ENCODE measurements around the gene NOL7.

DNA sequence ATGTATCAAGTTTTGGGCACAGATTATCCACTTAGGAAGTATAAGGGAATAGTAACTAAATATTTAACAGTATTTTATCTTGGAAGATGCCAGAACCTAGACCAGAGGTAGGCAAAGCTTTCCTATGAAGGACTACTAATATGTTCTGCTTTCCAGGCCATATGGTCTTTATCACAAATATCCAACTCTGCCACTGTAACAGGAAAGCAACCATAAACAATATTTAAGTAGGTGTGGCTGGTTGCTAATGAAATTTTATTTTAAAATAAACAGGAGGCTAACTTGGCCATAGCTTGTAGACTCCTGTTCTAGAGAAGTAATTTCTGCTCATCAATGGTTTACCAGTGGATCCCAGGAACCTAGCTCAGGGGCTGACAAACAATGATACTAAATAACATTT lies 39.4 kb downstream of the NOL7 start:
- no peak for TF ChIP-seq POLR2A (IDR thresholded peaks at IDR 0.05)
- TF ChIP-seq, protein P1, sequence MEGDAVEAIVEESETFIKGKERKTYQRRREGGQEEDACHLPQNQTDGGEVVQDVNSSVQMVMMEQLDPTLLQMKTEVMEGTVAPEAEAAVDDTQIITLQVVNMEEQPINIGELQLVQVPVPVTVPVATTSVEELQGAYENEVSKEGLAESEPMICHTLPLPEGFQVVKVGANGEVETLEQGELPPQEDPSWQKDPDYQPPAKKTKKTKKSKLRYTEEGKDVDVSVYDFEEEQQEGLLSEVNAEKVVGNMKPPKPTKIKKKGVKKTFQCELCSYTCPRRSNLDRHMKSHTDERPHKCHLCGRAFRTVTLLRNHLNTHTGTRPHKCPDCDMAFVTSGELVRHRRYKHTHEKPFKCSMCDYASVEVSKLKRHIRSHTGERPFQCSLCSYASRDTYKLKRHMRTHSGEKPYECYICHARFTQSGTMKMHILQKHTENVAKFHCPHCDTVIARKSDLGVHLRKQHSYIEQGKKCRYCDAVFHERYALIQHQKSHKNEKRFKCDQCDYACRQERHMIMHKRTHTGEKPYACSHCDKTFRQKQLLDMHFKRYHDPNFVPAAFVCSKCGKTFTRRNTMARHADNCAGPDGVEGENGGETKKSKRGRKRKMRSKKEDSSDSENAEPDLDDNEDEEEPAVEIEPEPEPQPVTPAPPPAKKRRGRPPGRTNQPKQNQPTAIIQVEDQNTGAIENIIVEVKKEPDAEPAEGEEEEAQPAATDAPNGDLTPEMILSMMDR (IDR thresholded peaks at IDR 0.05), result no peak
